Bronchial epithelial cell (primary cell): ENCODE data around the gene FTO. TPM values are rescaled to one million over a fixed set of nuclear protein-coding genes. Genes with fewer than 3 reads are reported as not detected.

Experiments used
- DNase-seq: peaks from one replicate; pipeline ENCODE4 v3.0.0-alpha.2; 2010; ENCODE audit warnings: low read depth
- FAIRE-seq: peaks from 2 replicates; lab custom pipeline; 2011; peaks lifted over from hg19 to GRCh38; lab: Jason Lieb, UNC
- H3K27me3 ChIP-seq: 2 replicates; pipeline ENCODE4 v1.5.1; 2011; ENCODE audit warnings: low read length; ENCODE audit not compliant: control insufficient read depth, insufficient read depth
- H3K36me3 ChIP-seq: 2 replicates; pipeline ENCODE4 v1.5.1; 2011; ENCODE audit warnings: low read length; ENCODE audit not compliant: control insufficient read depth, insufficient read depth
- H3K4me3 ChIP-seq: 2 replicates; pipeline ENCODE4 v1.5.1; 2011; ENCODE audit warnings: mild to moderate bottlenecking, low read depth, low read length, control low read depth
- total RNA-seq: library from RNA; depleted of rRNA; stranded (reverse); fragments of >200 nt; gene quantifications from 2 replicates; pipeline ENCODE4 v1.2.1, GENCODE V29; 2014
- TF ChIP-seq, protein P1 (sequence below): IDR thresholded peaks from 2 replicates; pipeline ENCODE4 v1.5.1; 2011; ENCODE audit warnings: mild to moderate bottlenecking, moderate library complexity, low read length, control low read depth, inconsistent platforms; ENCODE audit not compliant: insufficient read depth, severe bottlenecking

Gene FTO
- total RNA-seq, 1 donor from 2014 or later: 41.6 TPM

DNA sequence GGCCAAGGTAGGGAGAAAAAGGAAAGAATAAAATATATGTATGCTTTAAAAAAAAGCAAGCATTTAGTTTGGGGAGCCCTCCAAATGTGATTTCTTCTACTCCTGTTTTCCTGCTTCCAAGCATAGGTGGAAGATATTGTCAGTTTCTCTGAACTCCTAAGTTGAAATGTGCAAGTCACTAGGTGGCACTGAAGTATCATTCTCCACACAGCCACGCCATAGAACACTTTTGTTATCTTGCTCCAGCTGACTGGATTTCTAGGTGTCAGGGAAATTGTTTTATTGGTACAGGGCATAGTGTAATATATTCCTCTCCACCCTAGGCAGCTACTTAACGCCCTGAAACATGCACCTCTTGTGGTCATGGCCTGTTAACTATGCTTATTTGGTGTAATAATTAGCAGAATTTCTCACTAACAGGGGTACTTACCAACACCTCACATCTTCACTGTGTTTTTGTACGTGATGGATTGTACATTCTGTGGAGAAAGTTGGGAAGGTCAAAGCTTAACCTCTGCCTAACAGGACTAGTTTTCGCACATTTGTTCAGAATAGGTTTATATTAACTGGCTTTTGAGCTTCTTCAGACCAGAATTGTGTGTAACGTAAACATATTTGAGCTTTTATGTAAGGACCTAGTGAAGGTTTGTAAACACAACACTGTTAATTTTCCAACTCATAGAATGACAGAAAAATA lies 69.3 kb downstream of the FTO start:
- Histone ChIP-seq H3K36me3 (no peaks in the 10 kb centered on the region), H3K4me3 (no peak overlapping the region), H3K27me3 (no peaks in the 10 kb centered on the region)
- TF ChIP-seq, protein P1, sequence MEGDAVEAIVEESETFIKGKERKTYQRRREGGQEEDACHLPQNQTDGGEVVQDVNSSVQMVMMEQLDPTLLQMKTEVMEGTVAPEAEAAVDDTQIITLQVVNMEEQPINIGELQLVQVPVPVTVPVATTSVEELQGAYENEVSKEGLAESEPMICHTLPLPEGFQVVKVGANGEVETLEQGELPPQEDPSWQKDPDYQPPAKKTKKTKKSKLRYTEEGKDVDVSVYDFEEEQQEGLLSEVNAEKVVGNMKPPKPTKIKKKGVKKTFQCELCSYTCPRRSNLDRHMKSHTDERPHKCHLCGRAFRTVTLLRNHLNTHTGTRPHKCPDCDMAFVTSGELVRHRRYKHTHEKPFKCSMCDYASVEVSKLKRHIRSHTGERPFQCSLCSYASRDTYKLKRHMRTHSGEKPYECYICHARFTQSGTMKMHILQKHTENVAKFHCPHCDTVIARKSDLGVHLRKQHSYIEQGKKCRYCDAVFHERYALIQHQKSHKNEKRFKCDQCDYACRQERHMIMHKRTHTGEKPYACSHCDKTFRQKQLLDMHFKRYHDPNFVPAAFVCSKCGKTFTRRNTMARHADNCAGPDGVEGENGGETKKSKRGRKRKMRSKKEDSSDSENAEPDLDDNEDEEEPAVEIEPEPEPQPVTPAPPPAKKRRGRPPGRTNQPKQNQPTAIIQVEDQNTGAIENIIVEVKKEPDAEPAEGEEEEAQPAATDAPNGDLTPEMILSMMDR: peak; percentile 65
- FAIRE-seq (peak; percentile 18), DNase-seq (peak; percentile 79)

DNA sequence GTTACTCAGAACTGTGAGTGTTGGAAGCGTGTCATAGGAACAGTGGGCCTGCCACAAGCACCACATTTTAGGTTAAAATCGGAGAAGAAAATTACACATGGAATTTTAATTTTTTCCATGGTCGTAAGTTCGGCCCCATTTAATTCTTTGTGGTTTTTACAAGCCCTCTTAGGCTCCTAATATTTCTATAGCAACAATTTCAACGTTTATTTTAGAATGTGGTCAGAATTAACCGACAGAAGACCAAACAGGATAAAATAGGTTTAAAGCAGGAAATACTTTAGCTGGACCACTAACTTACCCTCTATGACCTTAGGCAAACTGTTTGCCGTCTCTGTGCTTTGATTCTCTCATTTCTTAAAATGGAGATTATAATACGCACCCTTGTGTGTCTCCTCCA lies 69.9 kb downstream of the FTO start:
- TF ChIP-seq, protein P1: no peak
- no peak for FAIRE-seq
- no peaks in the 10 kb centered on the region for H3K36me3 ChIP-seq
- no peak for DNase-seq
- no peaks in the 10 kb centered on the region for H3K27me3 ChIP-seq
- H3K4me3 ChIP-seq: no peak overlapping the region

DNA sequence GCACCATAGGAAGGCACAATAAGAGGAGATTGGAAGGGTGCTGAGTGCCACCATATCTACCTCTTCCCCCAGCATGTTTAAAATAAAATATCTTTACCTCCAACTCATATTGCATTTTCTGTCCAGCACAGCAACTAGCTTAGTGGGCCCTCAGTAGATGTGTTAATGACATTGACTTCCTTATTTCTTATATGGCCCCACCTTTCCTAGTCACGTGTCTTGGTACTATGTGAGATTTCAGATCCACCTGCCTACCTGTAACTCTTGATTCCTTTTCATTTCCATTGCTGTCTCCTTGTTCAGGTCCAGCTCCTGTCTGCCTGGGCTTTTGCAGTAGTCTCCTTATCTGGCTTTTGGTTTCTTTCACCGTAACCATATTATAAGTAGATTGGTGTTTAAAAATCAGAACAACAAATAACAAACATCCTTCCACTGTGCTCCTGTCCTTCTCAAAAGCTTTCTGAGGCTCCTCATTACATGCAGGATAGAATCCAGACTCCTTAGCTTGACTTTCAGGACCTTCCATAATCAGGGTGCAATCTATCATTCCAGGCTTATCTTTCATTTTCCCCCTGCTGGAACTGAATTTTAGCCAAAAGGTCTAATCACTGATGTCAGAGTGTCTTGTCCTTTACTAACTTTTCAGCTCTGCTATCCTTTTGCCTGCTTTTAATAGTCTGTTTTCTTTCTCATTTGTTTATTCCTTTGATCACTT lies 71.3 kb downstream of the FTO start:
- TF ChIP-seq, protein P1: no peak
- no peak for FAIRE-seq
- Histone ChIP-seq H3K27me3 (no peaks in the 10 kb centered on the region), H3K4me3 (no peak overlapping the region), H3K36me3 (no peaks in the 10 kb centered on the region)
- DNase-seq: no peak

DNA sequence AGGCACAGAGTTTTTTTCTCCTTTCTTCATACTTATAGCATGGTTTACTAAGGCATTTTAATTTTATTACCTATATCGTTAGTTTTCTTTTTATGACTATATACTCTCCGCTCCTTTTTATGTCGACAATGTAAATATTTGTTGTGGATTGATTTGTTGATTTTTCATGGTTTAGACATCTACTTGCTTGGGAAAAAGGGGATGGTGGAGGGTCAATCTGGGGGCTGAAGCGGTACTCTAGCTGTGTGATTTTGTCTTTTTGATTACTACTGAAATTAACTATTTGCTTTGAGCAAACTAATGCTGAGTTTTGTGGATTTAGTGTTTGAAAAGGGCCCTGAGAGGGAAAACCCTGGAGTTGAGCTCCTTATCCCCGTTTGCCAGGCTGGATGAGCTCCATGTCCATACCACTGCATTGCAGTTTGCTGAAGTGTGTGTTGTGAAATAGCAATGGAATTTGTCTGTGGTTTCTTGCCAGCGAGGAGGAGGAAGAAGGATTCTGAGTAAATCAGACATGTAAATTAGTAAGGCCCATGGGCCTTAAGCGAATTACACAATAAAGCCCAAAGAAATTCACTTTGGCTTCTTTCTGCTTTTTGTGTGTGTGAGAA lies 72.0 kb downstream of the FTO start:
- Histone ChIP-seq H3K36me3 (no peaks in the 10 kb centered on the region), H3K27me3 (no peaks in the 10 kb centered on the region), H3K4me3 (no peak overlapping the region)
- FAIRE-seq: peak; percentile 79
- TF ChIP-seq, protein P1: no peak
- peak; percentile 95 for DNase-seq

GRCh38 chr16:53779186-53779585 lies 75.2 kb downstream of the FTO start:
- no peaks in the 10 kb centered on the region for H3K36me3 ChIP-seq
- H3K27me3 ChIP-seq: no peaks in the 10 kb centered on the region
- H3K4me3 ChIP-seq: no peak overlapping the region
- TF ChIP-seq, protein P1: no peak
- FAIRE-seq (no peak), DNase-seq (no peak)
